LNCAP (cell line): ENCODE data around the gene ANGPTL8.

Experiments used
- CTCF ChIP-seq: fragments of 450-650 bp; IDR thresholded peaks from 2 replicates; pipeline ENCODE4 v1.5.1; 2017; ENCODE audit warnings: mild to moderate bottlenecking

The ANGPTL8 gene

GRCh38 chr19:11267316-11268085 lies 28.1 kb downstream of the ANGPTL8 start:
- no peak for TF ChIP-seq CTCF

GRCh38 chr19:11268783-11269267 lies 29.4 kb downstream of the ANGPTL8 start:
- no peak for TF ChIP-seq CTCF

- TF ChIP-seq CTCF = no peak
These were observed 30.0 kb downstream of the ANGPTL8 start for GRCh38 chr19:11269408-11269807.

- TF ChIP-seq CTCF = no peak
These were observed 33.9 kb downstream of the ANGPTL8 start for GRCh38 chr19:11273296-11273695.

- TF ChIP-seq CTCF = no peak
These were observed 34.6 kb downstream of the ANGPTL8 start for GRCh38 chr19:11273989-11274388.

GRCh38 chr19:11274533-11275086 lies 35.2 kb downstream of the ANGPTL8 start:
- no peak for TF ChIP-seq CTCF

GRCh38 chr19:11278670-11279069 lies 39.3 kb downstream of the ANGPTL8 start:
- TF ChIP-seq CTCF = no peak
